Activated CD8-positive, alpha-beta T cell treated with anti-CD3 and anti-CD28 coated beads for 36 hours (primary cell): ENCODE results near the gene DUS1L. TPM values are rescaled to one million over a fixed set of nuclear protein-coding genes. Genes with fewer than 3 reads are reported as not detected.

Source experiments
- ATAC-seq: fragments of 200-7000 bp; cut with Tn5 transposase; one replicate; pipeline ENCODE4 v1.10.0; 2021; ENCODE audit warnings: mild to moderate bottlenecking, moderate library complexity
- CTCF ChIA-PET: fragments of 350-600 bp; sonication (Branson Sonifier 250); formaldehyde crosslinking; loops from one replicate; lab custom pipeline; 2021; ENCODE audit warnings: antibody characterized with exemption; lab: Charles Lee
- POLR2A ChIA-PET: fragments of 350-600 bp; sonication (Branson Sonifier 250); formaldehyde crosslinking; loops from one replicate; lab custom pipeline; 2021; ENCODE audit warnings: antibody characterized with exemption; lab: Charles Lee
- DNase-seq: peaks from one replicate; pipeline ENCODE4 v3.0.0-alpha.2; 2020
- H3K27ac Mint-ChIP-seq: one replicate; pipeline ENCODE4 v1.8.0; 2021; ENCODE audit warnings: mild to moderate bottlenecking, mixed read lengths
- H3K27me3 Mint-ChIP-seq: one replicate; pipeline ENCODE4 v1.8.0; 2021; ENCODE audit warnings: mixed read lengths
- H3K36me3 Mint-ChIP-seq: one replicate; pipeline ENCODE4 v1.8.0; 2021; ENCODE audit warnings: low read depth, mixed read lengths
- H3K4me1 Mint-ChIP-seq: one replicate; pipeline ENCODE4 v1.8.0; 2021; ENCODE audit warnings: low read depth, mixed read lengths
- H3K4me3 Mint-ChIP-seq: one replicate; pipeline ENCODE4 v1.8.0; 2021; ENCODE audit warnings: mild to moderate bottlenecking, moderate library complexity, mixed read lengths
- H3K9me3 Mint-ChIP-seq: one replicate; pipeline ENCODE4 v1.8.0; 2021; ENCODE audit warnings: mixed read lengths
- CTCF ChIP-seq: fragments of 200-600 bp; IDR thresholded peaks from one replicate; pipeline ENCODE4 v1.8.0; 2022; ENCODE audit warnings: antibody characterized with exemption, mild to moderate bottlenecking
- intact Hi-C: fragments of 100-400 bp; cut with micrococcal nuclease; formaldehyde crosslinking; loops from one replicate; pipeline ENCODE4 v1.10.0; 2022
- total RNA-seq, 2 experiments: library from RNA; stranded (reverse); gene quantifications; one replicate each; pipeline ENCODE4 v1.2.3, GENCODE V29; 2021

The DUS1L gene
- total RNA-seq, 2 experiments from 2014 or later = 139 to 140 TPM

- CTCF ChIA-PET = interaction anchor here (0.9 to 2.1 kb wide), 2 partner anchors 17 to 54 kb away, joined by 3 to 5 read pairs; no protein-coding TSS in a partner anchor
Measured at GRCh38 chr17:82013341-82013740, 52.3 kb downstream of the DUS1L start.

GRCh38 chr17:82012640-82013295 is 52.8 kb downstream of the DUS1L start:
- H3K4me1 Mint-ChIP-seq = peaks cover 6% of the 10 kb centered on the region
- ChIA-PET POLR2A (interaction anchor here (1.0 to 1.1 kb wide), 2 partner anchors 16 to 84 kb away, joined by 3 read pairs; no protein-coding TSS in a partner anchor), CTCF (interaction anchor here (0.9 to 2.1 kb wide), 2 partner anchors 17 to 53 kb away, joined by 3 to 5 read pairs; no protein-coding TSS in a partner anchor)
- no peaks in the 10 kb centered on the region for H3K9me3 Mint-ChIP-seq
- H3K4me3 Mint-ChIP-seq = no peak overlapping the region
- intact Hi-C loops = no loop called here
- no peak overlapping the region for H3K27ac Mint-ChIP-seq
- DNase-seq = no peak
- no peak for TF ChIP-seq CTCF
- H3K27me3 Mint-ChIP-seq = no peaks in the 10 kb centered on the region
- H3K36me3 Mint-ChIP-seq = no peaks in the 10 kb centered on the region
- no peak for ATAC-seq

More at GRCh38 chr17:82013341-82013740, 52.3 kb downstream of the DUS1L start:
- no peak for ATAC-seq
- Mint-ChIP-seq H3K36me3 (no peaks in the 10 kb centered on the region), H3K4me1 (peaks cover 6% of the 10 kb centered on the region), H3K9me3 (no peaks in the 10 kb centered on the region), H3K27ac (no peak overlapping the region), H3K4me3 (no peak overlapping the region), H3K27me3 (no peaks in the 10 kb centered on the region)
- POLR2A ChIA-PET = interaction anchor here (0.7 to 1.1 kb wide), 3 partner anchors 16 to 183 kb away, joined by 3 read pairs; no protein-coding TSS in a partner anchor
- DNase-seq = no peak
- TF ChIP-seq CTCF = no peak
- intact Hi-C loops = no loop called here

GRCh38 chr17:82012261-82012639 is 53.4 kb downstream of the DUS1L start:
- H3K9me3 Mint-ChIP-seq = no peaks in the 10 kb centered on the region
- no peak overlapping the region for H3K27ac Mint-ChIP-seq
- ChIA-PET POLR2A (no interaction called here), CTCF (interaction anchor here (2.1 kb wide), 1 partner anchor 53 kb away, joined by 5 read pairs; no protein-coding TSS in a partner anchor)
- intact Hi-C loops = no loop called here
- H3K4me3 Mint-ChIP-seq = no peak overlapping the region
- no peaks in the 10 kb centered on the region for H3K36me3 Mint-ChIP-seq
- no peaks in the 10 kb centered on the region for H3K27me3 Mint-ChIP-seq
- H3K4me1 Mint-ChIP-seq = peaks cover 6% of the 10 kb centered on the region
- DNase-seq (no peak), ATAC-seq (no peak)
- TF ChIP-seq CTCF = no peak

GRCh38 chr17:82011617-82012187 is 53.9 kb downstream of the DUS1L start:
- H3K4me3 Mint-ChIP-seq = no peak overlapping the region
- no peak overlapping the region for H3K27ac Mint-ChIP-seq
- peaks cover 6% of the 10 kb centered on the region for H3K4me1 Mint-ChIP-seq
- ChIA-PET POLR2A (interaction anchor here (0.9 kb wide), 1 partner anchor 15 kb away, joined by 3 read pairs; no protein-coding TSS in a partner anchor), CTCF (interaction anchor here (0.7 to 2.1 kb wide), 2 partner anchors 44 to 52 kb away, joined by 3 to 5 read pairs; no protein-coding TSS in a partner anchor)
- H3K36me3 Mint-ChIP-seq = no peaks in the 10 kb centered on the region
- ATAC-seq (no peak), DNase-seq (no peak)
- TF ChIP-seq CTCF = no peak
- no peaks in the 10 kb centered on the region for H3K9me3 Mint-ChIP-seq
- H3K27me3 Mint-ChIP-seq = no peaks in the 10 kb centered on the region
- intact Hi-C loops = no loop called here
